ENCODE measurements around the gene ZNF862.
"Not testable (repeated sequence)": the region's sequence is repeated elsewhere in the genome, so short reads cannot be mapped to it uniquely, and the experiment has no call there.

Gene ZNF862

DNA sequence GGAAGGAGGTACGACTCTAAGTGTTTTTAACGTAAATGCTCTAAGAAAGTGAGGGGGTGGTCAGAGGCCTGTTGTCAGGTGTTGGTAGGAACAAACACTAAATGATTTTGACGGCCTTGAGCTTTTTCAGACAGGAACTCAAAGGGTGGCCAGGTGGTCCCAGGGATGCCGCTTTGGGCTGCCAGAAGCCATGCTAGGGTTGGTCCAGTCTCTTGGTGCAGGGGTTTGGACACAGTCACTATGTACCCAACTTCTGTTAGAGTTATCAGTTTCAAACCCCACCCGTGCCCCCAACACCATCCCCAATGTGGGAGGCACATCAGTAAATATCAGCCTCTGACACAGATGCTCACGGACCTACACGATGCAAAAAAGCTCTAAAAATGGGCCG is 44.9 kb downstream of the ZNF862 start:
- DNase-seq = no peak

- no peak for DNase-seq
These were observed 45.3 kb downstream of the ZNF862 start for GRCh38 chr7:149883452-149883861.

GRCh38 chr7:149884016-149884415 is 45.8 kb downstream of the ZNF862 start:
- no peak for DNase-seq

GRCh38 chr7:149884541-149884940 is 46.4 kb downstream of the ZNF862 start:
- DNase-seq = no peak

- no peak for DNase-seq
These were observed 47.2 kb downstream of the ZNF862 start for GRCh38 chr7:149885191-149886017.

GRCh38 chr7:149886018-149886415 is 47.8 kb downstream of the ZNF862 start:
- no peak for DNase-seq

- DNase-seq = no peak
These were observed 49.1 kb downstream of the ZNF862 start for GRCh38 chr7:149887311-149887710.

DNA sequence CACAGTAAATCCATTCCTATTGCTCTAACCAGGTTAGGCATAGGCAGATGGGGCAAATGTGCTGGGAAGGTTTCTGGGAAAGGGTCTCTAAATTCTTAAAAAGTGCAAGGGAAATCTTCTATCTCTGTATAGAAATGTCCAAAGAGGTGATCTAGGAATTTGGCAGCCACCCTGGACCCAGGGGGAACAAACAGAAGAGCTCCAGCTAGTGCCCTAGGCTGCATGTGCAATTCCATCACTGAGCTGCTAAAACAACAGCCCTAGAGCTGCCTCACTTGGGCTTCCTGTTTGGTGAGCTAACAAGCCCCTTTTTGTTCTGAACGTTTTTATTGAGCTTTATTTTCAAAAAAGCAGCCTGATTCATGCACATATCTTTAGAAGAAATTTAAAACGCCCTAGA is 52.5 kb downstream of the ZNF862 start:
- DNase-seq = not testable (repeated sequence)

DNA sequence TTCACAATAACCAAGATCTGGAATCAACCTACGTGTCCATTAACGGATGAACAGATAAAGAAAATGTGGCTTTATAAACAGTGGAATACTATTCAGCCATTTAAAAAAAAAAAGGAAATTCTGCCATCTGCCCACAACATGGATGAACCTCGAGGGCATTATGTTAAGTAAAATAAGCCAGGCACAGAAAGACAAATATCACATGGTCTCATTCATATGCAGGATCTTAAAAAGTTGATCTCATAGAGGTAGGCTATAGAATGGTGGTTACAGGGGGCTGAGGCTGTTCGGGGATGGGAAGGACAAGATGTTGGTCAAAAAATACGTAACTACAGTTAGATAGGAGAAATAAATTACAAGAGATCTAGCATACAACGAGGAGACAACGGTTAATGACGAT is 56.8 kb downstream of the ZNF862 start:
- DNase-seq = not testable (repeated sequence)

DNA sequence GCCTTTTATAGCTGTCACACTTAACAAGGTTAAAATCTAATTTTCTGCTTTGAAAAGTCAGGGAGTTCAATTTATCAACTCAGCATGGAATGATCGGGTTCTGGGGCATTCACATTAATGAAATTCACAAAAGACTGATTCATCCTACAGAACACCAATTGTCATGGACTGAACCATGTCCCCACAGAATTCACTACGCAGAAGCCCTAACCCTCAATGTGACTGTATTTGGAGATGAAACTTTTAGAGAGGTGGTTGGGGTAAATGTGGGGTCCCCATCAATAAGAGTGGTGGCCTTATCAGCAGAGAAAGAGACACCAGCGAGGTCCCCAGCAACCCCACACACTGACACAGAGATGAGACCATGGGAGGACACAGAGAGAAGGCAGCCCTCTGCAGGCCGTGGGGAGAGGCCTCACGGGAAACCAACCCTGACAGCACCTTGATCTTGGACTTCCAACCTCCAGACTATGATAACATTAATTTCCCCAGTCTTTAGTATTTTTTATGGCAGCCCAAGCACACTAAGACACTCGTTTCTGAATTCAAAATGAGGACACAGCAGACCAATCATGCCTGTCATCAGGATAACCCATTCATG is 69.7 kb downstream of the ZNF862 start:
- not testable (repeated sequence) for DNase-seq

- not testable (repeated sequence) for DNase-seq
These were observed 72.0 kb downstream of the ZNF862 start for GRCh38 chr7:149910219-149910618.

- DNase-seq = not testable (repeated sequence)
These were observed 74.0 kb downstream of the ZNF862 start for GRCh38 chr7:149912126-149912525.

Data from SHP77 treated with DMSO at 0.1 percent for 48 hours (cell line).